A673 (cell line): ENCODE results near the gene GPX4. TPM values are rescaled to one million over a fixed set of nuclear protein-coding genes. Genes with fewer than 3 reads are reported as not detected.

Experiments used
- BruUV-seq: library from RNA; stranded (reverse); fragments of 400-500 nt; replicated peaks from 2 replicates; lab custom pipeline; 2021; lab: Mats Ljungman, UMichigan
- CTCF ChIA-PET: fragments of 300-600 bp; sonication (Branson Sonifier 250); formaldehyde crosslinking; loops from one replicate; lab custom pipeline; 2022; ENCODE audit warnings: antibody characterized with exemption; lab: Charles Lee
- POLR2A ChIA-PET: fragments of 300-600 bp; sonication (Branson Sonifier 250); formaldehyde crosslinking; loops from one replicate; lab custom pipeline; 2022; ENCODE audit warnings: antibody characterized with exemption; ENCODE audit not compliant: low non-redundant PET; lab: Charles Lee
- DNase-seq: peaks from one replicate; pipeline ENCODE4 v3.0.0-alpha.2; 2015; ENCODE audit warnings: low spot score
- H3K27ac ChIP-seq: fragments of 200-600 bp; sonication (generic); 2 replicates; pipeline ENCODE4 v1.5.1; 2016; ENCODE audit warnings: mixed run types, low read depth, mild to moderate bottlenecking, mixed read lengths, antibody characterized with exemption, low read length; ENCODE audit not compliant: poor library complexity, severe bottlenecking
- H3K27me3 ChIP-seq: fragments of 200-600 bp; sonication (generic); replicated peaks from 2 replicates; pipeline ENCODE4 v1.6.1; 2017; ENCODE audit warnings: mixed run types, low read depth, mild to moderate bottlenecking, mixed read lengths, antibody characterized with exemption, low read length; ENCODE audit not compliant: insufficient read depth, poor library complexity
- H3K36me3 ChIP-seq: fragments of 200-600 bp; sonication (generic); 2 replicates; pipeline ENCODE4 v1.6.1; 2016; ENCODE audit warnings: mixed run types, mild to moderate bottlenecking, mixed read lengths, antibody characterized with exemption, low read length; ENCODE audit not compliant: insufficient read depth, poor library complexity, severe bottlenecking
- H3K4me1 ChIP-seq: fragments of 200-600 bp; sonication (generic); 2 replicates; pipeline ENCODE4 v1.6.1; 2017; ENCODE audit warnings: mixed run types, mild to moderate bottlenecking, mixed read lengths, antibody characterized with exemption, low read length; ENCODE audit not compliant: insufficient read depth, poor library complexity, severe bottlenecking
- H3K4me3 ChIP-seq: fragments of 200-600 bp; sonication (generic); 2 replicates; pipeline ENCODE4 v1.5.1; 2016; ENCODE audit warnings: low read depth, mixed run types, mild to moderate bottlenecking, mixed read lengths, low read length; ENCODE audit not compliant: poor library complexity, severe bottlenecking
- H3K9me3 ChIP-seq: fragments of 200-600 bp; sonication (generic); 2 replicates; pipeline ENCODE4 v1.6.1; 2016; ENCODE audit warnings: mixed run types, low read depth, mild to moderate bottlenecking, mixed read lengths, antibody characterized with exemption, low read length; ENCODE audit not compliant: poor library complexity, severe bottlenecking
- EZH2 ChIP-seq: fragments of 200-600 bp; sonication (generic); IDR thresholded peaks from 2 replicates; pipeline ENCODE4 v1.6.1; 2017; ENCODE audit warnings: borderline replicate concordance, low read depth, mild to moderate bottlenecking, mixed read lengths, antibody characterized with exemption, low read length; ENCODE audit not compliant: poor library complexity, severe bottlenecking
- intact Hi-C: fragments of 100-400 bp; cut with micrococcal nuclease; formaldehyde crosslinking; loops from one replicate; pipeline ENCODE4 v1.10.0; 2022; ENCODE audit not compliant: unreplicated experiment
- total RNA-seq: library from RNA; stranded (reverse); gene quantifications from 2 replicates; pipeline ENCODE4 v1.2.3, GENCODE V29; 2021
- TF ChIP-seq, protein P1 (sequence below): fragments of 300-800, 200-600 bp; sonication (generic); conservative IDR thresholded peaks from 2 replicates; pipeline ENCODE4 v1.5.1; 2017; ENCODE audit warnings: low read depth, mild to moderate bottlenecking, antibody characterized with exemption, low read length, moderate library complexity, mixed read lengths

The GPX4 gene
- total RNA-seq, 1 experiment from 2014 or later, result 368 TPM

DNA sequence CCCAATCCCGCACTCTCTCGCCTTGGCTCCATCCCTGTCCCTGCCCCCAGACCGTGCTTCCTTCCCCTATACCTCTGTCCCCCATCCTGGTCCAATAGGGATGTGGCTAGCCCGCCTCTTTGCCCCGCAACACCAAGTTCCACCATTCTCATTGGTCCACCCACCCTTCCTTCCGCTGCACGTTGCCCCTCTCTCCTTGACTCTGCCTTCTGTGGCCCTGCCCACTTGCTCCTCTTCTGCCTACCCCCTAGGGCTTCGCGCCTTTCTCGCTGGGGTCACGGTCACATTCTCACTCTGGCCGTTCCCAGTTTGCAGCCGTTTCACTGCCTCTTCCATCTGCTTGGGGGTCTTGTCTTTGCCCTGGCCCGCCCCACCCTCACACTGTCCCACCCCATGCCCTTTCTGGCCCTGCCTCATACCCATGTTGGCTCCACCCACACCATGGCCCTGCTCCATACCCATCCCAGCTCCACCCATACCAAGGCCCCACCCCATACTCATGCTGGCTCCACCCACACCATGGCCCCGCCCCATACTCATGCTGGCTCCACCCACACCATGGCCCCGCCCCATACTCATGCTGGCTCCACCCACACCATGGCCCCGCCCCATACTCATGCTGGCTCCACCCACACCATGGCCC, 41.3 kb upstream of the GPX4 start:
- no peak for TF ChIP-seq EZH2
- no peaks in the 10 kb centered on the region for H3K36me3 ChIP-seq
- H3K9me3 ChIP-seq, result peaks cover 6% of the 10 kb centered on the region
- no peak overlapping the region for H3K27ac ChIP-seq
- H3K4me3 ChIP-seq, result no peak overlapping the region
- BruUV-seq, result no TSS peak
- no peak for DNase-seq
- H3K27me3 ChIP-seq, result no peaks in the 10 kb centered on the region
- POLR2A ChIA-PET, result no interaction called here
- intact Hi-C loops, result no loop called here
- CTCF ChIA-PET, result no interaction called here
- peaks cover 10% of the 10 kb centered on the region for H3K4me1 ChIP-seq

DNA sequence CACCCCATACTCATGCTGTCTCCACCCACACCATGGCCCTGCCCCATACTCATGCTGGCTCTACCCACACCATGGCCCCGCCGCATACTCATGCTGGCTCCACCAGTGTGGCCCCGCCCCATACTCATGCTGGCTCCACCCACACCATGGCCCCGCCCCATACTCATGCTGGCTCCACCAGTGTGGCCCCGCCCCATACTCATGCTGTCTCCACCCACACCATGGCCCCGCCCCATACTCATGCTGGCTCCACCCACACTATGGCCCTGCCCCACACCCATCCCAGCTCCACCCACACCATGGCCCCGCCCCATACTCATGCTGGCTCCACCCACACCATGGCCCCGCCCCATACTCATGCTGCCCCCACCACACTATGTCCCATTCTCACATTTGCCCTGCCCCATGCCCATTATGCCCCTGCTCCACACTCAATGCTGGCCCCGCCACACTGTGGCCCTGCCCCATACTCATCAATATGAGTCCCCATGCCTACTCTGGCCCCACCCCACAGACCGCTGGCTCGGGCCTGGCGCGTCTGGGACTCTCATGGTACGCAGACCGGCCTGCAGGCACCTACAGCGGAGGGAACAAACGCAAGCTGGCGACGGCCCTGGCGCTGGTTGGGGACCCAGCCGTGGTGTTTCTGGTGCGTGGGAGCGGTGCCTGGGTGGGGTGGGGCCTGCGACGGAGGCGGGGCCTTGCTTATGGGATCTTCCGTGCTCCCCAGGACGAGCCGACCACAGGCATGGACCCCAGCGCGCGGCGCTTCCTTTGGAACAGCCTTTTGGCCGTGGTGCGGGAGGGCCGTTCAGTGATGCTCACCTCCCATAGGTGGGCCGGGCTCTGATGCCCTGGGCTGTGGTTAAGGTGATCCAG, 40.5 kb upstream of the GPX4 start:
- no peak overlapping the region for H3K27ac ChIP-seq
- no peaks in the 10 kb centered on the region for H3K27me3 ChIP-seq
- no peaks in the 10 kb centered on the region for H3K36me3 ChIP-seq
- no peak for DNase-seq
- peaks cover 16% of the 10 kb centered on the region for H3K4me1 ChIP-seq
- no TSS peak for BruUV-seq
- POLR2A ChIA-PET, result no interaction called here
- H3K9me3 ChIP-seq, result peaks cover 5% of the 10 kb centered on the region
- no peak for TF ChIP-seq EZH2
- TF ChIP-seq, protein P1, sequence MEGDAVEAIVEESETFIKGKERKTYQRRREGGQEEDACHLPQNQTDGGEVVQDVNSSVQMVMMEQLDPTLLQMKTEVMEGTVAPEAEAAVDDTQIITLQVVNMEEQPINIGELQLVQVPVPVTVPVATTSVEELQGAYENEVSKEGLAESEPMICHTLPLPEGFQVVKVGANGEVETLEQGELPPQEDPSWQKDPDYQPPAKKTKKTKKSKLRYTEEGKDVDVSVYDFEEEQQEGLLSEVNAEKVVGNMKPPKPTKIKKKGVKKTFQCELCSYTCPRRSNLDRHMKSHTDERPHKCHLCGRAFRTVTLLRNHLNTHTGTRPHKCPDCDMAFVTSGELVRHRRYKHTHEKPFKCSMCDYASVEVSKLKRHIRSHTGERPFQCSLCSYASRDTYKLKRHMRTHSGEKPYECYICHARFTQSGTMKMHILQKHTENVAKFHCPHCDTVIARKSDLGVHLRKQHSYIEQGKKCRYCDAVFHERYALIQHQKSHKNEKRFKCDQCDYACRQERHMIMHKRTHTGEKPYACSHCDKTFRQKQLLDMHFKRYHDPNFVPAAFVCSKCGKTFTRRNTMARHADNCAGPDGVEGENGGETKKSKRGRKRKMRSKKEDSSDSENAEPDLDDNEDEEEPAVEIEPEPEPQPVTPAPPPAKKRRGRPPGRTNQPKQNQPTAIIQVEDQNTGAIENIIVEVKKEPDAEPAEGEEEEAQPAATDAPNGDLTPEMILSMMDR, result no peak
- no peak overlapping the region for H3K4me3 ChIP-seq
- CTCF ChIA-PET, result no interaction called here
- intact Hi-C loops, result no loop called here

DNA sequence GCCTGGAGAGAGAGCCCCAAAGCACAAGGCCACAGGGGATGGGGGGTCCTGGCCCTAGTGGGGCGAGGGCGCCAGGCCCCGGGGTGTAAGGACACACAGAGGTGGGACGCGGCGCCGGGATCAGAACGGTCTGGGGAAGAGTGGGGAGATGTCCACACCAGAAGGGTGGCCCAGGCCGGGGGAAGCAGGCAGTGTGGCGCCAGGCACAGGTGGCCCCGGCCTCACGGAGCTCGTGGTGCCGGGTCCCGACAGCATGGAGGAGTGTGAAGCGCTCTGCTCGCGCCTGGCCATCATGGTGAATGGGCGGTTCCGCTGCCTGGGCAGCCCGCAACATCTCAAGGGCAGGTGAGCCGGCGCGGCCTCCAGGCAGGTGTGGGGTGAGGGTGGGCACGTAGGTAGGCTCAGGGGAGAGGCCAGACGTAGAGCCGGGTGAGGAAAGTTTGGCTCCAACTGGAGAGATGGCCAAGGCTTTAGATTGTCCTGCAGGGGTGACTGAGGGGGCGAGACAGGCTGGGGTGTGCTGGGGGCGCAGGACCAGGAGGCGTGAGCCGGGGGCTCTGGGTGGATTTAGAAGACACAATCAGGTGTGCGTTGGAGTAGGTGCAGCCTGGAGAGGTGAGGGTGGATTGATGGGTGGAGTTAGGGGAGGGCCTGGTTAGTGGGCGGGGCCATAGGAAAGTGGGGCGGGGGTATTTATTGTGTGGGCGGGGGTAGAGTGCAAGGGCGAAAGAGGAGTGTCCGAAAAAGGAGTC, 39.7 kb upstream of the GPX4 start:
- TF ChIP-seq, protein P1, result no peak
- TF ChIP-seq EZH2, result no peak
- ChIA-PET CTCF (interaction anchor here (0.7 to 1.0 kb wide), 3 partner anchors 10 to 180 kb away, joined by 3 to 4 read pairs (median 3); no protein-coding TSS in a partner anchor), POLR2A (no interaction called here)
- H3K4me3 ChIP-seq, result no peak overlapping the region
- H3K27ac ChIP-seq, result no peak overlapping the region
- H3K27me3 ChIP-seq, result no peaks in the 10 kb centered on the region
- no peak for DNase-seq
- peaks cover 16% of the 10 kb centered on the region for H3K4me1 ChIP-seq
- intact Hi-C loops, result no loop called here
- H3K9me3 ChIP-seq, result no peaks in the 10 kb centered on the region
- no TSS peak for BruUV-seq
- H3K36me3 ChIP-seq, result no peaks in the 10 kb centered on the region
